HepG2 (cell line): Measurements from ENCODE around the gene CMKLR1. TPM values are rescaled to one million over a fixed set of nuclear protein-coding genes. Genes with fewer than 3 reads are reported as not detected.

Source experiments
- ATAC-seq: fragments of 200-7000 bp; cut with Tn5 transposase; 3 replicates; pipeline ENCODE4 v1.9.1; 2020; ENCODE audit warnings: mild to moderate bottlenecking, moderate library complexity
- BruUV-seq: library from RNA; stranded (reverse); fragments of 400-500 nt; replicated peaks from 2 replicates; lab custom pipeline; 2021; lab: Mats Ljungman, UMichigan
- CTCF ChIA-PET: fragments of 300-600 bp; formaldehyde crosslinking; extraction: SDS; loops from one replicate; lab custom pipeline; 2021; ENCODE audit warnings: low total read pairs, inconsistent platforms, low intra/inter-chr PET ratio; lab: Yijun Ruan, JAX
- POLR2A ChIA-PET: fragments of 350-600 bp; sonication (Branson Sonifier 250); formaldehyde crosslinking; loops from one replicate; lab custom pipeline; 2020; ENCODE audit warnings: antibody characterized with exemption, inconsistent platforms; lab: Yijun Ruan, JAX
- DNase-seq: peaks from one replicate; pipeline ENCODE4 v3.0.0-alpha.2; 2015; ENCODE audit warnings: low spot score
- FAIRE-seq: peaks from 3 replicates; lab custom pipeline; 2011; peaks lifted over from hg19 to GRCh38; lab: Jason Lieb, UNC
- H2AFZ ChIP-seq: one replicate; pipeline ENCODE4 v1.6.1; 2011; ENCODE audit warnings: low read length, inconsistent platforms
- H3K27ac ChIP-seq: fragments of 300-600 bp; 3 replicates; pipeline ENCODE4 v1.8.0; 2011; ENCODE audit warnings: mixed run types, mild to moderate bottlenecking, mixed read lengths, low read length, inconsistent platforms; ENCODE audit not compliant: insufficient read depth; ENCODE audit errors: extremely low read length
- H3K27me3 ChIP-seq, 2 experiments: fragments of 200-600 bp in 1 of 2; 2 replicates in 1 of 2; 3 replicates in 1 of 2; pipeline versions ENCODE4 v1.6.0 to v1.8.0; 2011; ENCODE audit warnings: low read length in 2 of 2, mild to moderate bottlenecking in 2 of 2, moderate library complexity in 2 of 2, inconsistent platforms in 1 of 2; ENCODE audit not compliant: insufficient read depth in 2 of 2, control insufficient read depth in 1 of 2
- H3K36me3 ChIP-seq, 2 experiments: fragments of 200-600 bp in 1 of 2; replicated peaks in 1 of 2; 2 replicates in 1 of 2; 3 replicates in 1 of 2; pipeline versions ENCODE4 v1.5.1 to v1.8.0; 2011; ENCODE audit warnings: low read length in 2 of 2, inconsistent platforms in 1 of 2; ENCODE audit not compliant: insufficient read depth in 2 of 2, control insufficient read depth in 1 of 2
- H3K4me1 ChIP-seq: 2 replicates; pipeline ENCODE4 v1.5.1; 2012; ENCODE audit warnings: low read length, inconsistent platforms; ENCODE audit not compliant: insufficient read depth
- H3K4me2 ChIP-seq: 2 replicates; pipeline ENCODE4 v1.6.0; 2011; ENCODE audit warnings: low read depth, low read length, inconsistent platforms
- H3K4me3 ChIP-seq, 3 experiments: fragments of 200-600 bp in 1 of 3; sonication (generic), shearing (Covaris generic) in 1 of 3; replicated peaks in 1 of 3; 2 replicates each; pipeline ENCODE4 v1.5.1; 2011 to 2016; ENCODE audit warnings: low read length in 3 of 3, inconsistent platforms in 2 of 3, low read depth in 2 of 3, mild to moderate bottlenecking in 2 of 3, control low read depth in 1 of 3, mixed read lengths in 1 of 3; ENCODE audit not compliant: insufficient read depth in 1 of 3
- H3K79me2 ChIP-seq: one replicate; pipeline ENCODE4 v1.6.1; 2011; ENCODE audit warnings: low read length, inconsistent platforms; ENCODE audit not compliant: insufficient read depth
- H3K9ac ChIP-seq: 2 replicates; pipeline ENCODE4 v1.6.0; 2011; ENCODE audit warnings: mild to moderate bottlenecking, low read depth, low read length, inconsistent platforms; ENCODE audit not compliant: insufficient read depth
- H3K9me3 ChIP-seq: 2 replicates; pipeline ENCODE4 v1.5.1; 2012; ENCODE audit warnings: mild to moderate bottlenecking, low read length
- H4K20me1 ChIP-seq: 2 replicates; pipeline ENCODE4 v1.6.0; 2011; ENCODE audit warnings: inconsistent platforms, mild to moderate bottlenecking, low read length, moderate library complexity; ENCODE audit not compliant: insufficient read depth
- NBN ChIP-seq: fragments of 450-650 bp; conservative IDR thresholded peaks from 2 replicates; pipeline ENCODE4 v1.6.1; 2017
- RBAK ChIP-seq: sonication (generic); formaldehyde crosslinking; IDR thresholded peaks from 2 replicates; pipeline ENCODE4 v1.5.1; 2020; ENCODE audit warnings: mild to moderate bottlenecking, missing genetic modification reagents
- ZNF12 ChIP-seq: sonication (generic); formaldehyde crosslinking; IDR thresholded peaks from 2 replicates; pipeline ENCODE4 v1.5.0; 2020; ENCODE audit warnings: missing genetic modification reagents
- ZNF317 ChIP-seq: sonication (generic); formaldehyde crosslinking; IDR thresholded peaks from 2 replicates; pipeline ENCODE4 v1.5.0; 2020; ENCODE audit warnings: mild to moderate bottlenecking, missing genetic modification reagents
- ZNF629 ChIP-seq: sonication (generic); formaldehyde crosslinking; conservative IDR thresholded peaks from 2 replicates; pipeline ENCODE4 v1.5.0; 2020; ENCODE audit warnings: missing genetic modification reagents
- WGBS: methylation state at CpG from one replicate; pipeline ENCODE4 v1.1.6; 2017; ENCODE audit warnings: low lambda C conversion rate; 5-methylcytosine and 5-hydroxymethylcytosine counted together
- in situ Hi-C: cut with HindIII; loops from 2 replicates; pipeline ENCODE4 v1.10.0; 2017; ENCODE audit warnings: low pct_unique_long_range_greater_than_20kb; ENCODE audit not compliant: extremely low pct_ligation_motif_present
- intact Hi-C: fragments of 100-400 bp; cut with micrococcal nuclease; formaldehyde crosslinking; loops from one replicate; pipeline ENCODE4 v1.10.0; 2022; ENCODE audit not compliant: unreplicated experiment
- polyA plus RNA-seq, 8 experiments: library from polyadenylated mRNA; depleted of rRNA in 3 of 8; stranded (reverse) in 7 of 8; unstranded in 1 of 8; fragments of >200 nt; fragmentation: Illumina TruSeq in 4 of 8; extraction: Trizol in 4 of 8; gene quantifications; 2 replicates each; pipeline versions ENCODE4 v1.2.1 to v1.2.3, GENCODE V29; 2011 to 2016; ENCODE audit warnings: low read depth in 4 of 8, missing spikeins in 1 of 8, mixed read lengths in 1 of 8; ENCODE audit not compliant: insufficient read depth in 1 of 8
- total RNA-seq, 5 experiments: library from RNA; depleted of rRNA; stranded (reverse); fragments of >200 nt; fragmentation: Illumina TruSeq; extraction: Trizol; gene quantifications; 2 replicates each; pipeline ENCODE4 v1.2.3, GENCODE V29; 2016; ENCODE audit warnings: low read depth in 1 of 5
- TF ChIP-seq, protein P1 (sequence below): sonication (generic); formaldehyde crosslinking; IDR thresholded peaks from 2 replicates; pipeline ENCODE4 v1.4.0; 2020; ENCODE audit warnings: missing genetic modification reagents

CMKLR1 gene
- total and polyA plus RNA-seq, 2 of the 13 experiments (the other 11 are each of a cell fraction or from before 2014, with no cell fraction given), result not detected

DNA sequence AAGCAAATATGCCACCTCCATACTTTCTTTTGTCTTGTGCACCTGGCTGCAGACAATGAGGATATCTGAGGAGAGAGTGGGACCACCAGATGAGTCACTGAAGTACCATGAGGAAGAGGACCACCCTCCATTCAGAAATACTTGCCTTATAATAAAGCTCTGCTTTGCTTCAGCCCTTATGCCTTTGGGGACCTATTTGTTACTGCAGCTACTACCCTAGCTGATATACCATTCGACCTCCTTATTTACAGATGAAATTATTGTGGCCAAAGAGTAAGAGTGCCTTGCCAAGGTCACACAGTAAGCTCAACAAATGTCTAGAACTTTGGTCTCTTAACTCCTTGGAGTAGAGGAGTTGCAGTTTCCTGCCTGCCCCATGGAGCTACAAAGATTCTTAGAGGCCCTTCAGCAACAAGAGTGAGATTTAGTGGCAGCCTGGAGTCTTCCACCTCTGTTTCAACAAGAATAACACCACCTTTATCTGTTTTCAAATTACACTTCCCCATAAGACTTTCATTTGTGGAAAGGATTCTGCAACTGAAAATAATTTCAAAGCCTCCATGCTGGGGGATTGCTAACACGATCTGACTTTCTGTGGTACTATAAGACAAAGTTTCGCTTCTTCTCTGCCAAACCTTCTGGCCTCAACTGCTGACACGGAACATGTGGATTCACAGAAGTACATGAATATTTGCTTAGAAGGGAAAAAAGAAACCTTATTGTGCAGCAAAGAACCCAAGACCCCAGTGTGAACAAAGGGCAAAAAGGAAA is 3.6 kb downstream of the CMKLR1 start:
- H3K27ac ChIP-seq, result no peak overlapping the region
- no peak overlapping the region for H3K4me2 ChIP-seq
- ChIA-PET CTCF (no interaction called here), POLR2A (no interaction called here)
- no peaks in the 10 kb centered on the region for H3K4me1 ChIP-seq
- no peak overlapping the region for H3K9ac ChIP-seq
- H3K9me3 ChIP-seq, result no peaks in the 10 kb centered on the region
- in situ Hi-C loops, result no loop called here
- no peak overlapping the region for H3K4me3 ChIP-seq
- TF ChIP-seq NBN (no peak), ZNF12 (peak; percentile 80), RBAK (peak; percentile 85; the same call in 1 of the 2 replicates)
- TF ChIP-seq, all 625 proteins: peak for 2
- Histone ChIP-seq H3K79me2 (no peaks in the 10 kb centered on the region), H4K20me1 (no peaks in the 10 kb centered on the region), H3K36me3 (no peaks in the 10 kb centered on the region), H3K27me3 (peaks cover 5 to 24% of the 10 kb centered on the region in 2 experiments; a peak in 4 of 5 replicates), H2AFZ (no peak overlapping the region)
- ATAC-seq, result no peak
- intact Hi-C loops, result no loop called here
- 15% methylated on average over 4 of the region's 4 CpGs for WGBS
- FAIRE-seq, result no peak
- no peak for DNase-seq
- BruUV-seq, result no TSS peak

DNA sequence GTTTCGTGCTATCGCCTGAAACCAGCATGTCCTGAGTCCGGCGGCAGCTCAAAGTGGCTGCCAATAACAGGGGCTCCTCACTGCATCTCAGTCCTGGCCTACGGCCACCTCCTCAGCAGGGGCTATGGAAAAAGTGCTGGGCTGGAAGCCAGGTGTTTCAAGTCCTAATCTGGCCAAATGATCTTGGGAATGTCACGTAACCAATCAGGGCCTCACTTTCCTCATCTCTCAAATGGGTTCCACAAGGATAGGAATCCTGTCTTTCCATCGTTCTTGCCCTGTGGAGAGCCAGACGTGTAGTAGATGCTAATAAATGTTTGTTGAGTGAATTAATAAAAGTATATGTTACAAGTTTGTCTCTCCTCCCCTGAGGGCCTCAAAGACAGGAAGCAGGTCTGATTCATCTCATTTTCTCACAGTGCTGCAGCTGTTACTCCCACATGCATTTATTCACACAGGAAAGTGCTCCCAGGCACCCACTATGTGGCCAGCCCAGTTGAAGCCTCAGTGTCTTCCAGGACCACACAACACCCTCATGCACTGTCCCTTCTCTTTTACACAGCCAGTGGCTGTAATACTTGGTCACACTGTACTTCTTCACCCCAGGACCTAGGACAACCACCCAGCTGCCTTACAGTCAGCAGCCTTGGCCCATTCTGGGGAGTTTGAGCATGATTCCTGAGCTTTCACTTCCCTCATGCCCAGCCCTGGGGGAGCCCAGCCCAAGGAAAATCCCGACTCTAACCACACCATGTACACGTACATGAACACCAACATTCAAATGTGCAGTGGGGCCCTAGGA is 5.0 kb downstream of the CMKLR1 start:
- intact Hi-C loops (no loop called here), in situ Hi-C loops (no loop called here)
- no peaks in the 10 kb centered on the region for H3K4me1 ChIP-seq
- H4K20me1 ChIP-seq, result no peaks in the 10 kb centered on the region
- H2AFZ ChIP-seq, result no peak overlapping the region
- no peak overlapping the region for H3K9ac ChIP-seq
- ChIA-PET POLR2A (no interaction called here), CTCF (no interaction called here)
- 37% methylated on average over 10 of the region's 10 CpGs for WGBS
- H3K27me3 ChIP-seq, result peaks cover 0 to 17% of the 10 kb centered on the region in 2 experiments; a peak in 3 of 5 replicates
- FAIRE-seq (no peak), ATAC-seq (no peak), DNase-seq (no peak)
- no peaks in the 10 kb centered on the region for H3K9me3 ChIP-seq
- H3K4me3 ChIP-seq, result no peak overlapping the region
- no peak for TF ChIP-seq ZNF317
- TF ChIP-seq, protein P1, sequence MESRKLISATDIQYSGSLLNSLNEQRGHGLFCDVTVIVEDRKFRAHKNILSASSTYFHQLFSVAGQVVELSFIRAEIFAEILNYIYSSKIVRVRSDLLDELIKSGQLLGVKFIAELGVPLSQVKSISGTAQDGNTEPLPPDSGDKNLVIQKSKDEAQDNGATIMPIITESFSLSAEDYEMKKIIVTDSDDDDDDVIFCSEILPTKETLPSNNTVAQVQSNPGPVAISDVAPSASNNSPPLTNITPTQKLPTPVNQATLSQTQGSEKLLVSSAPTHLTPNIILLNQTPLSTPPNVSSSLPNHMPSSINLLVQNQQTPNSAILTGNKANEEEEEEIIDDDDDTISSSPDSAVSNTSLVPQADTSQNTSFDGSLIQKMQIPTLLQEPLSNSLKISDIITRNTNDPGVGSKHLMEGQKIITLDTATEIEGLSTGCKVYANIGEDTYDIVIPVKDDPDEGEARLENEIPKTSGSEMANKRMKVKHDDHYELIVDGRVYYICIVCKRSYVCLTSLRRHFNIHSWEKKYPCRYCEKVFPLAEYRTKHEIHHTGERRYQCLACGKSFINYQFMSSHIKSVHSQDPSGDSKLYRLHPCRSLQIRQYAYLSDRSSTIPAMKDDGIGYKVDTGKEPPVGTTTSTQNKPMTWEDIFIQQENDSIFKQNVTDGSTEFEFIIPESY (CRISPR knock-in tag), result no peak
- 0 out of 2 replicates have a peak, but pooled peaks have one; percentile 11 for TF ChIP-seq ZNF629
- no peak overlapping the region for H3K4me2 ChIP-seq
- no TSS peak for BruUV-seq
- no peaks in the 10 kb centered on the region for H3K79me2 ChIP-seq
- H3K27ac ChIP-seq, result no peak overlapping the region
- H3K36me3 ChIP-seq, result no peaks in the 10 kb centered on the region
